Myometrial cell (primary cell): Measurements from ENCODE around the gene SMAD5. TPM values are rescaled to one million over a fixed set of nuclear protein-coding genes. Genes with fewer than 3 reads are reported as not detected.

Source experiments
- total RNA-seq: library from RNA; depleted of rRNA; stranded (reverse); fragments of >200 nt; gene quantifications from 2 replicates; pipeline ENCODE4 v1.2.3, GENCODE V29; 2015

The SMAD5 gene
- 28.0 and 39.7 TPM in 2 replicates for total RNA-seq

GRCh38 chr5:136132557-136133221 lies at the start of gene SMAD5:
Gene SMAD5, plus strand, starts transcription at chr5:136132845. Its CDS starts 20,916 bp downstream, at chr5:136153761.

GRCh38 chr5:136192526-136193321 lies 60.1 kb downstream of the SMAD5 start, which contains the start of gene SMIM32:
Gene SMIM32, minus strand, starts transcription at chr5:136193162. Its CDS starts 638 bp downstream, at chr5:136192524.

Other genes with a start within 250 kb of the SMAD5 start
- not detected in 2 replicates for gene IL9, start 237.0 kb upstream of the SMAD5 start, total RNA-seq
- not detected in 2 replicates for gene LECT2, start 177.9 kb upstream of the SMAD5 start, total RNA-seq
- 669 and 671 TPM in 2 replicates for gene TGFBI, start 103.9 kb upstream of the SMAD5 start, total RNA-seq
- gene SMIM32, start 60.3 kb downstream of the SMAD5 start, total RNA-seq: not detected in 2 replicates
- not detected in 2 replicates for gene TRPC7, start 232.7 kb downstream of the SMAD5 start, total RNA-seq